GM10847 (cell line): ENCODE data around the gene STAT5A.

ENCODE experiments used
- POLR2A ChIP-seq: IDR thresholded peaks from 2 replicates; pipeline ENCODE4 v1.6.1; 2011; ENCODE audit not compliant: insufficient read length; ENCODE audit errors: extremely low read depth

Gene STAT5A

GRCh38 chr17:42329025-42329976 is 41.0 kb downstream of the STAT5A start:
- TF ChIP-seq POLR2A: no peak

- no peak for TF ChIP-seq POLR2A
These were observed 44.8 kb downstream of the STAT5A start for GRCh38 chr17:42333053-42333452.

DNA sequence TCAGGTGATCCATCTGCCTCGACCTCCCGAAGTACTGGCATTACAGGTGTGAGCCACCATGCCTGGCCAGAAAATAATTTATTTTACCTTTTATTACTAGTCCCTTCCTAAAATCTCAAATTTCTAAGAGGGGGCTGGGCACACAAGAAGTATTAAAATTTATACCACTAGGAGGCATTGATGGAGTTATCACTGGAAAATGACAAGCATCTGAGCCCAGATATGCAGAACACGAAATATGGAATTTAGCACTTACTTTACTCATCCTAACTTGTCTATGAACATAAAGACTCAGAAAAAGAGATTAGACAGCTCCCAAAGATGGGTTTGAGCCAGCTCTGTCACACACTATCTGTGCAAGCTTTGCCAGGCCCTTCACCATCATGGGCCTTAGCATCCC is 46.4 kb downstream of the STAT5A start:
- TF ChIP-seq POLR2A: no peak

GRCh38 chr17:42337442-42337841 is 49.1 kb downstream of the STAT5A start:
- no peak for TF ChIP-seq POLR2A

GRCh38 chr17:42338427-42338985 is 50.2 kb downstream of the STAT5A start:
- no peak for TF ChIP-seq POLR2A

DNA sequence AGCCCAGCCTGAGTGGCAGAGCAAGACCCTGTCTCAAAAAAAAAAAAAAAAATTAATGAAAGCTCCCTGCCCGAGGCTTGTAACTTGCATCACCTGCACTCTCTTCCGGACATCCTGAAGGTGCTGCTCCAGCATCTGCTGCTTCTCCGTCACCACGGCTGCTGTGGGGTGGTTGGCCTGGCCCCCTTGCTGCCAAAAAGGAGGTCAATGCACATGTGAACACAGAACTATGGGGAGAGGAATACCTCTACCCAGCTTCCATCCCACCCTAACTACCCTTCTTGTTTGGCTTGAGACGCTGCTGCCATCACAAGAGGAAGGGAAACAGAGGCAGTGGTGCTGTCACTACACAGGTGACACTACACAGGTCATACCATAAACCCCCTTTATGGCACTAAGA is 50.9 kb downstream of the STAT5A start:
- TF ChIP-seq POLR2A: no peak

DNA sequence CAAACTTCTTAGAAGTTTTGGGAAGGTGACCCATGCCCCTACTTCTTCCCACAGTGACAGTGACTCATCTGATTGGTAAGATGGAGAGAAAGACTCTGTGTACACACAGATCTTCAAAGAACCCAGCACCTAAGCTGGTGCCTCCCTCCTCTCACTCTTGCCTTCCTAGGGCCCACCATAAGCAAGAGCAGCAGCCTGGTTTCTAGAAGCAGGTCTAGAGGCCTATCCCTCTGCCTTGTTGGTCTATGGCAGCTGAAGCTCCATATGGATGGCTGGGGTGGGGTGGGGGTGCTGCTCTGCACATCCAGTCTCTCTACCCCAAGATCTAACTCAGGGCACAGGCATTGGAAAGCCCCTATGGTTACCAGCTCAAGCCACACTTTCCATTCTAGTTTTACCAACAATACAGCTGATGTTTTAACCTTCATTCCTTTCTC is 52.4 kb downstream of the STAT5A start:
- no peak for TF ChIP-seq POLR2A

GRCh38 chr17:42341568-42341967 is 53.3 kb downstream of the STAT5A start:
- TF ChIP-seq POLR2A: no peak

GRCh38 chr17:42342242-42343008 is 54.1 kb downstream of the STAT5A start:
- no peak for TF ChIP-seq POLR2A

DNA sequence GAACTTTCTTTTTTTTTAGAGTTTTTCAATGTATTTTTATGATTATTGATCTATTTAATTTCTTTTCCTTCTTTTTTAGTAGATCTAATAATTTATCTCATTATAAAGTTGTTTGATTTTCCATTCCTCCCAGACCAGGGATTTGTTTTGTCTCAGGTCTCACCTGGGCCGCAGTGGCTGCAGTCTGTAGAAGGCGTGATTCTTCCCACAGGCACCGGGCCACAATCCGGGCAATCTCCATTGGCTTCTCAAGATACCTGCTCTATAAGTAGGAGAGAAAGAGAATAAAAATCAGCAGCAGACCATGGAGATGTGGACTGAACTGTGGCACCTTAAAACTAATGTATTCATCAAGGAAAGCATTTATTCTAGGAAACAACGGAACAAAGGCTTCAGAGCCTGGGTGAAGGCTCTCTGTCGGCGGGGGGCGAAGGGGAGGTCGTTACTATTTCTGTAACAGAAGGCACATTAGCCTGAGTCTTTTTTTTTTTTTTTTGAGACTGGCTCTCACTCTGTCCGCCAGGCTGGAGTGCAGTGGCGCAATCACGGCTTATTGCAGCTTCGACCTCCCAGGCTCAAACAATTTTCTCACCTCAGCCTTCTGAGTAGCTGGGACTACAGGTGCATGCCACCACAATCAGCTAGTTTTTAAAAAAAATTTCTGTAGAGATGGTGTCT is 57.2 kb downstream of the STAT5A start:
- TF ChIP-seq POLR2A: no peak

DNA sequence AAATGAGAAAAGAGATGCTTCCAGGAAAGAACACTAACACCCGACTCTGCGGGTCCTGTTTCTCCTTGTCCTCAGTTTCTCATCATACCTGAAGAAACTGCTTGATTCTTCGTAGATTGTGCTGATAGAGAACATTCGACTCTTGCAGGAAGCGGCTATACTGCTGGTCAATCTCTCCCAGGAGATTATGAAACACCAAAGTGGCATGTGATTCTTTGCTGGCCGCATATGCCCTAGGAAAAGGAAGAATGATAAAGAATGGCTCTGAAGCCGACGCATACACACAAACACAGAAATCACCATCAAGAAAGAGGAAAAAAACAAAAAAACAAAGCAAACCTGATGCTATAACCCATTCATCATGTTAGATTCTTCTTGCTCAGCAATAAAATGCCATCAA is 58.2 kb downstream of the STAT5A start:
- no peak for TF ChIP-seq POLR2A

GRCh38 chr17:42347198-42347597 is 58.9 kb downstream of the STAT5A start:
- no peak for TF ChIP-seq POLR2A

DNA sequence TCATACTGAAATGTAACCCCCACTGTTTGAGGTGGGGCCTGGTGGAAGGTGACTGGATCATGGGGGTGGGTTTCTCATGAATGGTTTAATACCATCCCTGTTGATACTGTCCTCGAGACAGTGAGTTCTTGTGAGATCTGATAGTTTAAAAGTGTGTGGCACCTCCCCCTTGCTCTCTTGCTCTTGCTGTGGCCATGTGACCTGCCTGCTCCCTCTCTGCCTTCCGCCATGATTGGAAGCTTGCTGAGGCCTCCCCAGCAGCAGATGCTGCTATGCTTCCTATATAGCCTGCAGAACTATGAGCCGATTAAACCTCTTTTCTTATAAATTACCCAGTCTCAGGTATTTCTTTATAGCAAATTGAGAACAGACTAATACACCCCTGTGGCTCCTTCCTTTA is 59.3 kb downstream of the STAT5A start:
- no peak for TF ChIP-seq POLR2A

GRCh38 chr17:42348104-42348503 is 59.8 kb downstream of the STAT5A start:
- no peak for TF ChIP-seq POLR2A
